Cardiac fibroblast (primary cell): ENCODE results near the gene ABCB1.

Experiments
- DNase-seq, 2 donors: peaks; one replicate each; pipeline versions ENCODE4 v3.0.0 to v3.0.0-alpha.2; 2010; ENCODE audit warnings: low read depth in 2 of 2
- H3K4me3 ChIP-seq, 2 donors: replicated peaks in 1 of 2; 1 replicate in 1 of 2; 2 replicates in 1 of 2; pipeline ENCODE4 v1.5.1; 2011; ENCODE audit warnings: low read depth in 2 of 2, low read length in 2 of 2, mild to moderate bottlenecking in 2 of 2, moderate library complexity in 1 of 2
- CTCF ChIP-seq: IDR thresholded peaks from one replicate; pipeline ENCODE4 v1.5.1; 2011; ENCODE audit warnings: low read depth, mild to moderate bottlenecking, low read length, inconsistent platforms

The ABCB1 gene

GRCh38 chr7:87566311-87566900 is 34.3 kb downstream of the ABCB1 start:
- no peak for DNase-seq
- no peak overlapping the region for H3K4me3 ChIP-seq
- no peak for TF ChIP-seq CTCF

- TF ChIP-seq CTCF: no peak
- no peak overlapping the region for H3K4me3 ChIP-seq
- no peak for DNase-seq
Observed at GRCh38 chr7:87565877-87566276, 34.8 kb downstream of the ABCB1 start.

- no peak overlapping the region for H3K4me3 ChIP-seq
- TF ChIP-seq CTCF: no peak
- DNase-seq: peak in 1 of 2 donors; percentile 4
Observed at GRCh38 chr7:87564296-87564963, 36.3 kb downstream of the ABCB1 start.

GRCh38 chr7:87561702-87562101 is 39.0 kb downstream of the ABCB1 start:
- DNase-seq: no peak
- H3K4me3 ChIP-seq: no peak overlapping the region
- TF ChIP-seq CTCF: no peak

- TF ChIP-seq CTCF: no peak
- DNase-seq: no peak
- no peak overlapping the region for H3K4me3 ChIP-seq
Observed at GRCh38 chr7:87561102-87561501, 39.6 kb downstream of the ABCB1 start.

- no peak for TF ChIP-seq CTCF
- H3K4me3 ChIP-seq: no peak overlapping the region
- DNase-seq: no peak
Observed at GRCh38 chr7:87552351-87552900, 48.3 kb downstream of the ABCB1 start.
